G401 (cell line): ENCODE measurements around the gene MARCHF7. TPM values are rescaled to one million over a fixed set of nuclear protein-coding genes. Genes with fewer than 3 reads are reported as not detected.
"Not testable (repeated sequence)": the region's sequence is repeated elsewhere in the genome, so short reads cannot be mapped to it uniquely, and the experiment has no call there.

ENCODE experiments used
- DNase-seq: peaks from one replicate; pipeline ENCODE4 v3.0.0-alpha.2; 2015; ENCODE audit warnings: low spot score
- in situ Hi-C: cut with HindIII; loops from 2 replicates; pipeline ENCODE4 v1.10.0; 2016; ENCODE audit warnings: low sequenced_read_pairs, mixed read lengths
- total RNA-seq: library from RNA; depleted of rRNA; stranded (reverse); fragments of >200 nt; shearing (Covaris generic); gene quantifications from 2 replicates; pipeline ENCODE4 v1.2.3, GENCODE V29; 2014

MARCHF7 gene
- total RNA-seq, 1 experiment from 2014 or later: 189 TPM

DNA sequence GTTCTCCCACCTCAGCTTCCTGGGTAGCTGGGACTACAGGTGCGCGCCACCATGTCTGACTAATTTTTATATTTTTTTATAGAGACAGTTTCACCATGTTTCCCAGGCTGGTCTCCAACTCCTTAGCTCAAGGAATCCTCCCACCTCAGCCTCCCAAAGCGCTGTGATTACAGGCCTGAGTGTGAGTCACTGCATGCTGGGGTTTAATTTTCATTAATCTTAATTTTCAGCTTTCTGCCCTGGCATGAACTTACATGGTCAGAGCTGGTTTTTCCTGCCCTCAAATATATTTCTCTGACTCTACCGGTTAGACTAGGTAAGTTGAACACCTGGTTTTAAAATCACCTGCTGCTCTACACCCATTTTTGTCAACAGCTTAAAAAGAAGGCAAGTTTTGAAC lies 3.1 kb downstream of the MARCHF7 start:
- in situ Hi-C loops: loop anchor here (25.0 kb wide), 1 partner anchor 103 kb away; the partner anchor contains the start of gene BAZ2B
- DNase-seq: no peak

DNA sequence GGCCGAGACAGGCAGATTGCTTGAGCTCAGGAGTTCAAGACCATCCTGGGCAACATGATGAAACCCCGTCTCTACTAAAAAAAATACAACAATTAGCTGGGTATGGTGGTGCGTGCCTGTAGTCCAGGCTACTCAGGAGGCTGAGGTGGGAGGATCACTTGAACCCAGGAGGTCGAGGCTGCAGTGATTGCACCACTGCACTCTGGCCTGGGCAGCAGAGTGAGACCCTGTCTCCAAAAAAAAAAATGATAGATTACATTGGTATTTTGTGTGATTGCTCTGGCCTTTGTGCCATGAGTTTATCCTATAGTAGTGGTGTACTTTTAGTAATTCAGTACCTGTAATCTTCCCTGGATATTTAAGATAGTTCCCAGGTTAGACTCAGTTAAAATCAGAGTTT lies 4.1 kb downstream of the MARCHF7 start:
- in situ Hi-C loops: loop anchor here (25.0 kb wide), 1 partner anchor 104 kb away; the partner anchor contains the start of gene BAZ2B
- not testable (repeated sequence) for DNase-seq

DNA sequence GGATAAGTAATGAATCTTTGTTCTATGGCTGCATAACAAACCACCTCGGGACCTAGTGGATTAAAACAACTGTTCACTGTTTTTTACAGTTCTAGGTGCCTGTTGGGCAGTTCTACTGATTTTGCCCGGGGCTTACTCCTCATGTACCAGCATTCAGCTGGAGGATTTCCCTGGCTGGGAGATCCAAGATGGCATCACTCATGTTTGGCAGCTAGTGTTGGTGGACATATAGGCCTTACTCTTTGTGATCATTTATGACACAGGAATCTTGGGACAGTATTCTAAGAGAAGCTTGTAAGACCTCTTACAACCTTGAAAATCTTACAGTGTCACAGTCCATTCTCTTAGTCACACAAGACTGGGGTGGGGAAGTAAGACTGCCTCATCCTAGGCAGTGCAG lies 4.6 kb downstream of the MARCHF7 start:
- in situ Hi-C loops: loop anchor here (25.0 kb wide), 1 partner anchor 105 kb away; the partner anchor contains the start of gene BAZ2B

DNA sequence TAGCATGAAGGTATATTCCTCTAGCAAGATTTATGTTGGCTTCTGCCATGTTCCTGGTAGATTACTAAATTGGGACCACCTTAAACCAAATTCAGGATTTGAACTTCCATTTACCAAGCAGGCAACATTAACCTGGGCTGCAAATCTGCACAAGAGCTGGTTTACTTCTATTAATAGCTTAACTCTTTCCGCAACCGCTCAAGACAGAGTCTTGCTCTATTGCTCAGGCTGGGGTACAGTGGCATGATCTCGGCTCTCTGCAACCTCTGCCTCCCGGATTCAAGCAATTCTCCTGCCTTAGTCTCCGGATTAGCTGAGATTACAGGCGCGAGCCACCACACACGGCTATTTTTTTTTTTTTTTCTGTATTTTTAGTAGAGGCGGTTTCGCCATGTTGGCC lies 8.4 kb downstream of the MARCHF7 start:
- in situ Hi-C loops: loop anchor here (25.0 kb wide), 1 partner anchor 108 kb away; the partner anchor contains the start of gene BAZ2B
- no peak for DNase-seq

More for the DNA sequence above, 4.6 kb downstream of the MARCHF7 start:
- DNase-seq: no peak

DNA sequence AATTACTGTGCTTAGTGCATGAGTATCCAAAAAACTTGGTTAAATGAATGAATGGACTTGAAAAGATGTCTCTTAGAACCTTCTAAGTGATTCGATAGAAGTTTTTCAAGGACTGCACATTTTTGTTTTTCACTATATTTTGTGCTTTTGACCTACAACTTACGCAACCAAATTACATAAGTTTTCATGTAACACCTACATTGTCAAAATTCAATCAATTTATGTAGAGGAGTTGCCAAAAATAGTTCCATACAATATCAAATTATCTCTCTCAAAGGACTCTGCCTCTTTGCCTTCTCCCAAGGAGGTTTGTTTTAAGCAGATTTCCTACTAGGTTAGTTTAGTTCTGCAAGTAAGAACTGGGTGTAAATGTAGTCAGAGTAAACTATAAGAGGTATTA lies 10.3 kb downstream of the MARCHF7 start:
- in situ Hi-C loops: loop anchor here (25.0 kb wide), 1 partner anchor 110 kb away; the partner anchor contains the start of gene BAZ2B
- no peak for DNase-seq

DNA sequence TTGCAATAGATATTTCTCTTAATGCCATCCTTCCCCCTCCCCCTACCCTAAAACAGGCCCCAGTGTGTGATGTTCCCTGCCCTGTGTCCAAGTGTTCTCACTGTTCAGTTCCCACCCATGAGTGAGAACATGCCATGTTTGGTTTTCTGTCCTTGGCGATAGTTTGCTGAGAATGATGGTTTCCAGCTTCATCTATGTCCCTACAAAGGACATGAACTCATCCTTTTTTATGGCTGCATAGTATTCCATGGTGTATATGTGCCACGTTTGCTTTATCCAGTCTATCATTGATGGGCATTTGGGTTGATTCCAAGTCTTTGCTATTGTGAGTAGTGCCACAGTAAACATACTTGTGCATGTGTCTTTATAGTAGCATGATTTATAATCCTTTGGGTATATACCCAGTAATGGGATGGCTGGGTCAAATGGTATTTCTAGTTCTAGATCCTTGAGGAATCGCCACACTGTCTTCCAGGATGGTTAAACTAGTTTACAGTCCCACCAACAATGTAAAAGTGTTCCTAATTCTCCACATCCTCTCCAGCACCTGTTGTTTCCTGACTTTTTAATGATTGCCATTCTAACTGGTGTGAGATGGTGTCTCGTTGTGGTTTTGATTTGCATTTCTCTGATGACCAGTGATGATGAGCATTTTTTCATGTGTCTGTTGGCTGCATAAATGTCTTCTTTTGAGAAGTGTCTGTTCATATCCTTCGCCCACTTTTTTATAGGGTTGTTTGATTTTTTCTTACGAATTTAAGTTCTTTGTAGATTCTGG lies 12.7 kb downstream of the MARCHF7 start:
- in situ Hi-C loops: loop anchor here (25.0 kb wide), 1 partner anchor 113 kb away; the partner anchor contains the start of gene BAZ2B
- not testable (repeated sequence) for DNase-seq

DNA sequence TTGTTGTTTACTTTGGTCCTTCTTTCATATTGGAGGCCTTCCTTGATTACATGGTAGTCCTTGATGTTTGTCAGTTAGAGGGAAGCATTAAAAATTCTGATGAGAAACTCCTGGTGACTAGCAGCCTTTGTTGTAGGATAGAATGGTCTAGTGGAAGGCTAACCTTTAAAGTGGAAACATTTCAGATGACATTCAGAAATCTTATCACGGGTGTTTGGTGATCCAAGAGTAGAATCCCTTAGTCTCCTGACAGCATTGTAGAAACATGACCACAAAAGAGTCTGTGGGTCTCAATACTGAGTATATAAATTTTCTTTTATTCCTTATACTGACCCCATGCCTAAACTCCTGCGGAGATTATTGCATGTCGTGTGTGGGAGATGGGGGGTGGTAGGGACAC lies 13.4 kb downstream of the MARCHF7 start:
- in situ Hi-C loops: no loop called here
- no peak for DNase-seq

DNA sequence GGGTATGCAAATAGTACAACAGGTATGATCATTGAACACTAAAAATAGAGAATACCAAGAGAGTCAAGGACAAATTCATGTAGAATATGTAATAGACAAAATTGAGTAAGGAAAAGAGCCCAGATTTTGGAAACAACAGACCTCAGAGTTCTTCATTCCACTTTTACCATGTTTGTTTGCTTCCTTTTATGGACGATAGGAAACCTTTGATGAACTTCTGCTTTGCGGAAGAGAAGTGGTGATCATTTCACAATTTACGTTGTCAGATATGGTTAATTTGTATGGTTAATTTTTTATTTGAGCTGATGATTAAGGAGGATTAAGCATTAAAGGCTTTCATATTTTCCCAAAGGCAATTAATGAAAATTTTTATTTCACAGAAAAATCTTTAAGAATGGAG lies 16.3 kb downstream of the MARCHF7 start:
- in situ Hi-C loops: no loop called here
- DNase-seq: no peak

DNA sequence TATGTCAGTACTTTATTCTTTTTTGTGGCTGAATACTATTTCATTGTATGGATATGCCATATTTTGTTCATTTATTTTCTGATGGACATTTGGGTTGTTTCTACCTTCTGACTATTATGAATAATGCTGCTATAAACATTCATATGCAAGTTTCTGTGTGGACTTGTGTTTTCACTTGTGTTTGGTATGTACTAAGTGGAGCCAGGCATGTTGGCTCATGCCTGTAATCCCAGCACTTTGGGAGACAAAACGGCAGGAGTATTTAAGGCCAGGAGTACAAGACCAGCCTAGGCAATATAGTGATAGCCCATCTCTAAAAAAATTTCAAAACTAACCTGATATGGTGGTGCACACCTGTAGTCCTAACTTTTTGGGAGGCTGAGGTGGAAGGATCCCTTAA lies 23.3 kb downstream of the MARCHF7 start:
- no peak for DNase-seq
- in situ Hi-C loops: no loop called here

DNA sequence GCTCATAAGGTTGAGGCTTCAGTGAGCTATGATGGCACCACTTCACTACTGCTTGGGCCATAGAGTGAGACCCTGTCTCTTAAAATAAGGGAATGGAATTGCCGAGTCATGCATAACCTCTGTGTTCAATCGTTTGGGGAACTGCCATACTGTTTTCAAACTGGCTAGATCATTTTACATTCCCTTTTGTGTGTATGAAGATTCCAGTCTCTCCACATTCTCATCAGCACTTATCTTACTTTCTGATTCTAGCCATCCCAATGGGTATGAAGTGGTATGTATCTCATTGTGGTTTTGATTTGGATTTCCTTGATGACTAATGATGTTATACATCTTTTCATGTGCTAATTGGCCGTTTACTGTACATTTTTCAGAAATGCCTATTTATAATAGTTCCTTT lies 23.7 kb downstream of the MARCHF7 start:
- DNase-seq: no peak
- in situ Hi-C loops: no loop called here

DNA sequence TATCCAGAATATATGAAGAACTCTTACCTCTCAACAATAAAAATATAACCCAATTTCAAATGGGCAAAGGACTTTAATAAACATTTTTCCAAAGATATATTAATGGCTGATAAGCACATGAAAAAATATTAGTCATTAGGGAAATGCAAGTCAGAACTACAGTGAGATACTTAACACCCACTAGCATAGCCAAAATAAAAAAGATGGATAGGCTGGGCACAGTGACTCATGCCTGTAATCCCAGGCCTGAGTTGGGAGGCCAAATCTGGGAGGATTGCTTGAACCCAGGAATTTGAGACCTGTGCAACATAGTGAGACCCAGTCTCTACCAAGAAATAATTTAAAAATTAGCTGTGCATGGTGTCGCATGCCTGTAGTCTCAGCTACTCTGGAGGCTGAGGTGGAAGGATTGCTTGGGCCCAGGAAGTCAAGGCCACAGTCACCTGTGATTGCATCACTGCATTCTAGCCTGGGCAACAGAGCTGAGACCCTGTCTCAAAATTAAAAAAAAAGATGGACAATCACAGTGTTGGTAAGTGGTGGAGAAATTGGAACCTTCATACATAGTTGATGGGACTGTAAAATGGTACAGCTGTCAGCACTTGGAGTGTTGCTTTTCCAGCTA lies 25.1 kb downstream of the MARCHF7 start:
- in situ Hi-C loops: no loop called here
- DNase-seq: no peak

DNA sequence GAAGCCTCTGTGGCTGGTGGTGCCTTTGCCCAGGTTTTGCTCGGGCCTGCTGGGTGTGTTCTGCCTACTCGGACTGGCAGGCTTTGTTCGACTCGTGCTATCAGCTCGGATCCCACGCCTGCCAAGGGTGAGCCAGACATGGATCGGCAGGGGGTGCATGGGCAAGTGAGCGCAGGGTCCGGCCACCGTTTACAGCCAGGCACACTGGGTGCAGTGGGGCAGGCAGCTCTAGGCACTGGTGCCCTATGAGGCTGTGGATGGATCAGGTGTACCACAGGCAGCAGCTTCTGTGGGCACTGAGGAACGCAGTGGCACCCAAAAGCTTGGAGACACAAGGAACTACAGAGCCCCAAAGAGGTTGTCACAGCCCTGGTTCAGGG lies 25.6 kb downstream of the MARCHF7 start:
- no peak for DNase-seq
- in situ Hi-C loops: no loop called here

DNA sequence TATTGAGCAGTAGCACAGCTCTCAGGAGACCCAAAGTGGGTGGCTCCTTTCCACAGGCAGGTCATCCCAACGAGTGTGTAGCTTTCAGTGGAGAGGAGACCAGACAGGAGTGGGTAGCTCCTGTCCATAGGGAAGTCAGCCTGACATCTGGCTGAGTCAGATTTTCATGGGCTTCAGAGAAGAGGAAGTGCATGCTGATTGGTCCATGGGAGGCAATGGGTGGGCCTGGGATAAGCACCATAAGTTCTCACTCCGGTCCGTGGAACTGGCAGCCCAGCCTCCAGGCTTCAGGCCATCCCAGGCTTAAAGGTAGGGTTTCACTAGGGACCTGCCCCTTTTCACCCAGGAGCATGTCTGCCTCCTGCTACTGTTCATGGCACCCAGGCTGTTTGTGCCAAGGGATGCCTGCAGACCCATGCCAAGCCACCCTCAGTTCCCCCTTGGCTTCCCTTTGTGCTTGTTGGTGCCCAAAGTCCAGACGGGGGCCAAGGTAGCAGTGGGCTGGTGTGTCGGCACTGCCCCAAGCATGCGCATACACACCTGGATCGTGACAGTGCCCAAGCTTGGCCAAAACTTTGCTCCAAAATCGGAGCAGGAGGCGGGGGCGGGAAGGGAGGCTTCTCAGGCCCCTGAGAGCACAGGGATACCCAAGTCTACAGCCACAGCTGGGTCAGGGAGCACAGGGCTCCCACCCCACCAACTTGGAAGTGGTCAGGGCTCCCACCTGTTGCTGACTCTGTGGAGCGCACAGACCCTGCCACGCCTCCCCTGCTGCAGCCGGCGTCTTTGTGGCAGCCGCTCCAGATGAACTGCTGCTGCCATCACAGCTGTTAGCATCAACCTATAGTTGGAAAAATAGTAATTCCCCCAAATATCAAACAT lies 26.4 kb downstream of the MARCHF7 start:
- in situ Hi-C loops: no loop called here
- DNase-seq: no peak

DNA sequence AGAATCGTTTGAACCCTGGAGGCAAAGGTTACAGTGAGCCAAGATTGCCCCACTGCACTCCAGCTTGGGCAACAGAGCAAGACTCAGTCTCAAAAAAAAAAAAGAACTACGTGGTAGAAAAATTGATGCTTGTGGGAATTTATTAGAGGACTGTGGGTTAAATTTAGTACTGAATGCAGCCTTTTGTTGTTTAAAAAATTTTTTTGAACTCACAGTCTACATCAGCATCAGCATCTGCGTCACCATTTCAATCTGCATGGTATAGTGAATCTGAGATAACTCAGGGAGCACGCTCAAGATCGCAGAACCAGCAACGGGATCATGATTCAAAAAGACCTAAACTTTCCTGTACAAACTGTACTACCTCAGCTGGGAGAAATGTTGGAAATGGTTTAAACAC lies 30.5 kb downstream of the MARCHF7 start:
- in situ Hi-C loops: no loop called here
- DNase-seq: no peak

DNA sequence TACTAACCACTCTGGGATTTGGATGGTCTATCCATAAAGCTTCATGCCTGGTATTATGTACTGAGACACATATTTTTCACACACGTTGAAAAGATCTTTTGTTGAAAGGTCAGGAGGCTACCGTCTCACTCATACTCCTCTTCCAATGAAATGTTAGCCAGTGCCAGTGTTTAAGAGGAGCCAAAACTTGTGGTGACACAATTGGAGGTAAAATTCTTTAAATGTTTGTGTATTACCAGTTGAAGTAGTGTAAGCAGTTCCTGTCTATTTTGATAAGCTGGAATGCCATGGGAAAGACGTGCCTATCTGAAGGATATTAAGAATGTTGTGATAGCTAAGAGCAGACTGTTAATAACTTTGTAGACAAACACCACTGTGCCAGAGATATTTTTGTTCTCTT lies 32.1 kb downstream of the MARCHF7 start:
- DNase-seq: no peak
- in situ Hi-C loops: no loop called here

DNA sequence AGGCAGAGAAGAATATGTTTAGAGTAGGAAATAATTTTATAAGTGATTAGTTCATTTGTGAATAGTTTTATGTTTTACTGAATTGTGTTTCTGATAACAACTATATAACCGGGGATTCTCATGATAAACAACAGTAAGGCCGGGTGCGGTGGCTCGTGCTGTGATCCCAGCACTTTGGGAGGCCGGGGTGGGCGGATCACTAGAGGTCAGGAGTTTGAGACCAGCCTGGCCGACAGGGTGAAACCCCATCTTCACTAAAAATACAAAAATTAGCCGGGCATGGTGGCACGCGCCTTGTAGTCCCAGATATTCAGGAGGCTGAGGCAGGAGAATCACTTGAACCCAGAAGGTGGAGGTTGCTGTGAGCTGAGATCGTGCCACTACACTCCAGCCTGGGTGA lies 32.9 kb downstream of the MARCHF7 start:
- DNase-seq, in situ Hi-C loops: not testable (repeated sequence)

DNA sequence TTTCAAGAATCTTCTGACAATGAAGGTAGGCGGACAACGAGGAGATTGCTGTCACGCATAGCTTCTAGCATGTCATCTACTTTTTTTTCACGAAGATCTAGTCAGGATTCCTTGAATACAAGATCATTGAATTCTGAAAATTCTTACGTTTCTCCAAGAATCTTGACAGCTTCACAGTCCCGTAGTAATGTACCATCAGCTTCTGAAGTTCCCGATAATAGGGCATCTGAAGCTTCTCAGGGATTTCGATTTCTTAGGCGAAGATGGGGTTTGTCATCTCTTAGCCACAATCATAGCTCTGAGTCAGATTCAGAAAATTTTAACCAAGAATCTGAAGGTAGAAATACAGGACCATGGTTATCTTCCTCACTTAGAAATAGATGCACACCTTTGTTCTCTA lies 35.8 kb downstream of the MARCHF7 start:
- in situ Hi-C loops: no loop called here
- no peak for DNase-seq

DNA sequence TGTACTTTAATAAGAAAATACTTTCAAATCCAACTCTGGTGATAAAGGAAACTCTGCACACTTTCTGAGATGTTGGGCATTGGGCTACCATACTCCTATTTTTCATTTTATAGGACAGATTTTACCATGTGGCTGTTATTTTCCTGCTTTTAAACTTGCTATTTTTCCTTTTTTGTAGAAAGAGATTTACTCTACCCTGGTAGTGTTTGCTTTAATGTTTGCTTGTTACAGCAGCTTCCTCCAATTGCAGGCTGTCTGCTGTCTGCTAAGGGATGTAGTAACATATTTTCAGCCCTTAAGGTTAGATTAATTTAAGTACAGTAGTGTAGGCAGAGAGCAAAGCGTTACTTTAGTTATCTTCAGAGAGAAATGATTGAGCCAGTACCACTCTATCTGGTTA lies 38.6 kb downstream of the MARCHF7 start:
- in situ Hi-C loops: no loop called here
- DNase-seq: no peak

DNA sequence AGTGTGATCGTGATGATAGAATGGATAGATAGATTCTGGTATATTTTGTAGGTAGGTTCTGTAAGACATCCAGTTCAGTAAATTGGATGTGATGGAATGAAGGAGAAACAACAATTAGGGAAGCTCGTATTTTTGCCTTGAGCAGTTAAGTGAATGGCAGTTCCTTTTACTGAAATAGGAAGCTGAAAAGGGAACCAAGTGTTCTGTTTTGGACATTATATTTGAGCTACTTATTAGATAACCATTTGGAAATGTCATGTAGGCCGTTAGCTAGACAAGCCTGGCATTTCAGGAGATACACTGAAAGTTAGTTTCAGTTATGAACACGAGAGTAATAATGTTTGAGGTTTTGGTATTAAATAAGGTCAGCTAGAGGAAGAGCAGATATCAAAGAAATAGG lies 41.5 kb downstream of the MARCHF7 start:
- DNase-seq: no peak
- in situ Hi-C loops: no loop called here

DNA sequence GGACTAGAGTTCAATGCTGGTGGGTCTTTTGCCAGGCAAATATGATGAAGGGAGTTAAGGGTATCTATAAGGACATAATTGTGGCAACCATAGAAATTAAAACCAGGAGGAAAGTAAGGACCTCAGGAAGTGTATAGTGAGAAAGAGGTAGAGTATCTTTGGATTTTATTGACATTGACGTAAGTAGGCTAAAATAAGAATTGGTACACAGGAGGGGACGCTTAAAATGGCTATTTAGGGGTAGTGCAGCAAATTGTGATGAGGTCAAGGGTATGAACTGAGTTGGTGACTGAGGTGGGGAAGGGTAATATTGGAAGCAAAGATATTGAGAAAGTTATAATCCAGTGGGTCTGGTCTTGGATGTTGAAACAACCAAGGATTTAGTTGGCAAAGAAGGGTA lies 42.7 kb downstream of the MARCHF7 start:
- in situ Hi-C loops: no loop called here
- no peak for DNase-seq
